T-helper 1 cell treated with Interleukin-12 subunit alpha and Interleukin-12 subunit beta and Interleukin-4 antibody, amounts not matched to agents 30 μg/mL and 1 μg/mL, for 36 hours (primary cell): ENCODE measurements around the gene ISLR.

Source experiments
- H3K27ac Mint-ChIP-seq: one replicate; pipeline ENCODE4 v1.8.0; 2021; ENCODE audit warnings: mild to moderate bottlenecking, mixed read lengths
- H3K27me3 Mint-ChIP-seq: one replicate; pipeline ENCODE4 v1.8.0; 2021; ENCODE audit warnings: low read depth, mixed read lengths
- H3K36me3 Mint-ChIP-seq: one replicate; pipeline ENCODE4 v1.8.0; 2021; ENCODE audit warnings: low read depth, mixed read lengths
- H3K4me1 Mint-ChIP-seq: one replicate; pipeline ENCODE4 v1.8.0; 2021; ENCODE audit warnings: low read depth, mixed read lengths
- H3K4me3 Mint-ChIP-seq: one replicate; pipeline ENCODE4 v1.8.0; 2021; ENCODE audit warnings: mild to moderate bottlenecking, moderate library complexity, mixed read lengths
- H3K9me3 Mint-ChIP-seq: one replicate; pipeline ENCODE4 v1.8.0; 2021; ENCODE audit warnings: mixed read lengths

Gene ISLR

GRCh38 chr15:74192751-74193150 lies 19.2 kb downstream of the ISLR start:
- Mint-ChIP-seq H3K4me1 (no peaks in the 10 kb centered on the region), H3K9me3 (no peaks in the 10 kb centered on the region), H3K4me3 (no peak overlapping the region), H3K27me3 (no peaks in the 10 kb centered on the region), H3K27ac (no peak overlapping the region), H3K36me3 (no peaks in the 10 kb centered on the region)

GRCh38 chr15:74193299-74193718 lies 19.8 kb downstream of the ISLR start:
- no peak overlapping the region for H3K4me3 Mint-ChIP-seq
- no peaks in the 10 kb centered on the region for H3K27me3 Mint-ChIP-seq
- H3K36me3 Mint-ChIP-seq = no peaks in the 10 kb centered on the region
- H3K27ac Mint-ChIP-seq = no peak overlapping the region
- H3K4me1 Mint-ChIP-seq = no peaks in the 10 kb centered on the region
- H3K9me3 Mint-ChIP-seq = no peaks in the 10 kb centered on the region

GRCh38 chr15:74193905-74194304 lies 20.4 kb downstream of the ISLR start:
- Mint-ChIP-seq H3K4me1 (no peaks in the 10 kb centered on the region), H3K27me3 (no peaks in the 10 kb centered on the region), H3K27ac (no peak overlapping the region), H3K9me3 (no peaks in the 10 kb centered on the region), H3K4me3 (no peak overlapping the region), H3K36me3 (no peaks in the 10 kb centered on the region)

- Mint-ChIP-seq H3K9me3 (no peaks in the 10 kb centered on the region), H3K36me3 (no peaks in the 10 kb centered on the region), H3K27me3 (no peaks in the 10 kb centered on the region), H3K27ac (no peak overlapping the region), H3K4me1 (no peaks in the 10 kb centered on the region), H3K4me3 (no peak overlapping the region)
These were observed 21.4 kb downstream of the ISLR start for GRCh38 chr15:74194572-74195559.

- Mint-ChIP-seq H3K9me3 (no peaks in the 10 kb centered on the region), H3K36me3 (no peaks in the 10 kb centered on the region), H3K4me1 (no peaks in the 10 kb centered on the region), H3K27me3 (no peaks in the 10 kb centered on the region), H3K27ac (no peak overlapping the region), H3K4me3 (no peak overlapping the region)
These were observed 22.7 kb downstream of the ISLR start for GRCh38 chr15:74196175-74196574.

- no peak overlapping the region for H3K27ac Mint-ChIP-seq
- no peaks in the 10 kb centered on the region for H3K27me3 Mint-ChIP-seq
- no peak overlapping the region for H3K4me3 Mint-ChIP-seq
- H3K4me1 Mint-ChIP-seq = peaks cover 2% of the 10 kb centered on the region
- H3K9me3 Mint-ChIP-seq = no peaks in the 10 kb centered on the region
- H3K36me3 Mint-ChIP-seq = no peaks in the 10 kb centered on the region
These were observed 23.9 kb downstream of the ISLR start for GRCh38 chr15:74197176-74197965.

- Mint-ChIP-seq H3K9me3 (no peaks in the 10 kb centered on the region), H3K4me3 (no peak overlapping the region), H3K36me3 (no peaks in the 10 kb centered on the region), H3K4me1 (peaks cover 2% of the 10 kb centered on the region), H3K27ac (no peak overlapping the region), H3K27me3 (no peaks in the 10 kb centered on the region)
These were observed 25.8 kb downstream of the ISLR start for GRCh38 chr15:74199297-74199652.

- H3K4me1 Mint-ChIP-seq = peaks cover 2% of the 10 kb centered on the region
- H3K9me3 Mint-ChIP-seq = no peaks in the 10 kb centered on the region
- no peak overlapping the region for H3K4me3 Mint-ChIP-seq
- no peaks in the 10 kb centered on the region for H3K36me3 Mint-ChIP-seq
- H3K27me3 Mint-ChIP-seq = peaks cover 3% of the 10 kb centered on the region
- no peak overlapping the region for H3K27ac Mint-ChIP-seq
These were observed 26.9 kb downstream of the ISLR start for GRCh38 chr15:74200412-74200815.

- Mint-ChIP-seq H3K27me3 (peaks cover 3% of the 10 kb centered on the region), H3K27ac (no peak overlapping the region), H3K4me3 (no peak overlapping the region), H3K36me3 (no peaks in the 10 kb centered on the region), H3K9me3 (no peaks in the 10 kb centered on the region), H3K4me1 (peaks cover 2% of the 10 kb centered on the region)
These were observed 27.4 kb downstream of the ISLR start for GRCh38 chr15:74200871-74201419.

- no peak overlapping the region for H3K4me3 Mint-ChIP-seq
- H3K27ac Mint-ChIP-seq = no peak overlapping the region
- H3K9me3 Mint-ChIP-seq = no peaks in the 10 kb centered on the region
- H3K27me3 Mint-ChIP-seq = peaks cover 7% of the 10 kb centered on the region
- H3K36me3 Mint-ChIP-seq = no peaks in the 10 kb centered on the region
- peaks cover 2% of the 10 kb centered on the region for H3K4me1 Mint-ChIP-seq
These were observed 28.4 kb downstream of the ISLR start for GRCh38 chr15:74201710-74202420.

- no peaks in the 10 kb centered on the region for H3K36me3 Mint-ChIP-seq
- H3K9me3 Mint-ChIP-seq = no peaks in the 10 kb centered on the region
- no peak within 1 kb of the TSS for H3K27ac Mint-ChIP-seq
- peaks cover 2% of the 10 kb centered on the region for H3K4me1 Mint-ChIP-seq
- H3K4me3 Mint-ChIP-seq = no peak within 1 kb of the TSS
- peaks cover 7% of the 10 kb centered on the region for H3K27me3 Mint-ChIP-seq
These were observed 29.2 kb downstream of the ISLR start, which contains the start of gene STRA6 for GRCh38 chr15:74202452-74203401. Gene STRA6, minus strand, starts transcription at chr15:74202787. Its CDS starts 520 bp downstream, at chr15:74202267.

- Mint-ChIP-seq H3K4me1 (peaks cover 2% of the 10 kb centered on the region), H3K27me3 (peaks cover 13% of the 10 kb centered on the region), H3K4me3 (no peak overlapping the region), H3K9me3 (no peaks in the 10 kb centered on the region), H3K36me3 (no peaks in the 10 kb centered on the region), H3K27ac (no peak overlapping the region)
These were observed 30.5 kb downstream of the ISLR start for GRCh38 chr15:74203914-74204431.

- Mint-ChIP-seq H3K4me1 (peaks cover 2% of the 10 kb centered on the region), H3K27ac (no peak overlapping the region), H3K36me3 (no peaks in the 10 kb centered on the region), H3K4me3 (no peak overlapping the region), H3K9me3 (no peaks in the 10 kb centered on the region), H3K27me3 (peaks cover 13% of the 10 kb centered on the region)
These were observed 32.1 kb downstream of the ISLR start for GRCh38 chr15:74205582-74205947.
